GM19467 (cell line): ENCODE measurements around the gene GGACT.
A peak's percentile ranks its signal among the peaks of the same experiment; 100 is the strongest.
"Not testable (repeated sequence)": the region's sequence is repeated elsewhere in the genome, so short reads cannot be mapped to it uniquely, and the experiment has no call there.

ENCODE experiments used
- ATAC-seq: cut with Tn5 transposase; IDR thresholded peaks from one replicate; pipeline ENCODE4 v1.9.1; 2021; ENCODE audit warnings: mild to moderate bottlenecking, moderate library complexity; ENCODE audit not compliant: unreplicated experiment

Gene GGACT

DNA sequence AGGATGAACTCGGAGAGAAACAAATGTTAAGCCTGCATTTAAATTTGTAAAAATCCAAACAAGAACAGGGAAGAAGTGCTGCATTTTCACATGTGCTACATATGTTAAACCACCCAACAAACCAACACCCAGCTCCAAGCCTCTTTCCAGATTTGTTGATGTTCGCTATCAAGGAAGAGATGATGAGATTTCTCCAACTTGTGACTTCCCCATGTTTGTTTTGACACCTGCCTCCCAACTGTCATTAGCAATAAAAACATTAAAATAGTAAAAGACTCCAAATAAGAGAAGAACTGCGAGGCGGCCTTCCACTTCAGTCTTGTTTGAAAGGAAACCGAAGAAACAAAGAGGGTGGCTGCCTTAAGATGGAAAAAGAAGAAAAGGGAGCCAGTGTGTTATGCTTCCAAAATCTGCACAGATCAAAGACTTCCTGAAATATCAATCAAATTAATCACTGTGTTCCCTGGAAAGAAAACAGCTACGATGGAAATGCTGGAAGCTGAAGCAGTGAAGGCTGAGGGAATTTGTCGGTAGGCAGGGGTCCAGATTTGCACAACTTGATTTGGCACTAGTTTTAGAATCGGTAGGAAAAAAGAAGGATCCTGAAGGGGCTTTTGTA is 14.0 kb upstream of the GGACT start:
- ATAC-seq = no peak

DNA sequence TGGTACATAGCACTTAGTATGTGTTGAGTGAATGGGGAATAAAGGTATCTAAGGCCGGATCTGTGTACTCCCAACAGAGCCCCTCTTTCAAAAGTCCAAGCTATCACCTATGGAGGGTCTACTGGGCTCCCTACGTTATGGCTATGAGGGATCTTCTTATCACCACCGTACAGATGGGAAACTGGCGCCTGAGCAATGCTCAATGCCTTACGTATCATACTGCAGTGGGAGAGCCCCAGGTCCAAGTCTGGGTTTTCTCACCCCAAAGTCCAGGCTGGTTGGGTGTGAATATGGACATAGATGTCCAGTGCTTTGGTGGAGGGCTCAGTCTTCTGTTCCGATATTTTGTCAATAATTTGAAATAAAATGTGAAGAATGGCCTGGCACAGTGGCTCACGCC is 13.1 kb upstream of the GGACT start:
- ATAC-seq = no peak

DNA sequence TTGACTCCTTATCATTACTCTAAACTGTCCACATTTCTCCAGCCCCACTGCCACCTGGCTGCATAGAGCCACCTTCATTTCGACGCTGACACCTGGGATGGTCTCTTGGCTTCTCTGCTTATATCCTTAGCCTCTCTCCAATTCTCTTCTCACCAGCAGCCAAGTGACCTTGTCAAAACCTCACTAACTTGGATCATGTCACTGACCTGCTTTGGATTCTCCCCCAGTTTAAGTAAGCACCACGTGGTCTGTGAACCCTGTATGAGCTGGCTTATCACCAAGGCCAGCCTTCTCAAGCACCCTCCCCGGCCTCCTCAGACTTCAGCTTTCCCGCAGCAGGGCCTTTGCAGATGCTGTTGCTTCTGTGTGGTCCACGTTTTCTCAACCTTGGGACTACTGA is 12.3 kb upstream of the GGACT start:
- ATAC-seq = no peak

DNA sequence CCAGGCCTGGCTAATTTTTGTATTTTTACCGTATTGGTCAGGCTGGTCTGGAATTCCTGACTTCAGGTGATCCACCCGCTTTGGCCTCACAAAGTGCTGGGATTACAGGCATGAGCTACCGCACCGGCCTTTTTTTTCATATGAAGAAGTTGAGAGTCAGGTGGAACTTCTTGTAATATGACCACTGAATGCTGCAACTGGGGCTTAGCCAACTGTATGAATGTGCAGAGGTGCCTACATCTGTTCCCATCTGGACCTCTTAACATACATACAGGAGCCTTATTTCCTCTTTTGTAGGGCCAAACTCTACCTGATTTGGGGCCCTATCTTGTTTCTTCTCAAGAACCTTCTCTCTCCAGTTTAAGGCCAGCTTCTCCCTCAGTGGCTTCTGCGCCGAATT is 11.9 kb upstream of the GGACT start:
- ATAC-seq = no peak

DNA sequence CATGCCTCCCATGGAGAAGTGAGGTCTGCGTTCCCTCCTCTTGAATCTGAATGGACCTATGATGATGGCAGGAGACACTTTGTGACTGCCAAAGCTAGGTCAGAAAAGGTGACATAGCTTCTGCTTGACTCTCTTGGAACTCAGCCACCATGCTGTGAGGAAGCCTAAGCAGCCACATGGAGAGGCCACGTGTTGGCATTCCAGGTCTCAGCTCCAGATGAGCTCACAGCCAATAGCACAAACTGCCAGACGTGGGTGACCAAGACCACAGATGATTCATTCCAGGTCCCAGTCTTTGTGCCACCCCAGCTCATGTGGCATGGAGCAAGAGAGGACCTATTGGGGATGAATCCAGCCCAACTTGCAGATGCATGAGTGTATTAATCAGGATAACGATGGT is 8.7 kb upstream of the GGACT start:
- no peak for ATAC-seq

DNA sequence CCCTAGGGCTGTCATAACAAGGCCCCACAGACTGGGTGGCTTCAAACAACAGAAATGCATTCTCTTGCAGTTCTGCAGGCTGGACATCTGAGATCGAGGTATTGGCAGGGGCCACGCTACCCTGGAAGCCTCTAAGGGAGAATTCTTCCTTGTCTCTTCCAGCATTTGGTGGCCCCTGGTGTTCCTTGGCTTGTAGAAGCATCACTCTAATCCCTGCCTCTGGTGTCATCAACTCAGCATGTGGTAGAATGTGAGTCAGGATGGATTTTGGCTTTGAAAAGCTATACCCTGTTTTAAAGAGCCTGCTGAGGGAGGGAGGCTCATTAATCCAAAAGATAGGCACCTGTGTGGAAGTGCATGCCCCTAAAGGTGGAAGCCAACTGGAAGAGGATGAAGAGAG is 7.9 kb upstream of the GGACT start:
- ATAC-seq = no peak

DNA sequence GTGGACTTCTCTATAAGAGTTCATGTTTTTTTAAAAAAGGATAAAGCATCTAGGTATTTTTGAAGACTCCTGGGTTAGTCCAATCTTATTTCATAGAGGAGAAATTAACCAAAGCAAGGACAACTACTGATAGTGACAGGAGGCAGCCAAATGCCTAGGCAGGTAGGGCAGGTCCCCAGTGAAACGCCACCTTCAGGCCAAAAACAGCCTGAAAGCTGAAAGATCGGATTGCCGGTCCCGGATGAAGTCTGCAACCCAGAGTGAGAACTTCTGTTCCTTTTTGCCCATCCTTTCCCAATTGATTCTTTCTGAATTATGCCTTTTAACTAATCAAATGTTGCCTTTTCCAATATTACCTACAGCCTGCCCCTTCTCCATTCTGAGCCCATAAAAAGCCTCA is 6.1 kb upstream of the GGACT start:
- no peak for ATAC-seq

DNA sequence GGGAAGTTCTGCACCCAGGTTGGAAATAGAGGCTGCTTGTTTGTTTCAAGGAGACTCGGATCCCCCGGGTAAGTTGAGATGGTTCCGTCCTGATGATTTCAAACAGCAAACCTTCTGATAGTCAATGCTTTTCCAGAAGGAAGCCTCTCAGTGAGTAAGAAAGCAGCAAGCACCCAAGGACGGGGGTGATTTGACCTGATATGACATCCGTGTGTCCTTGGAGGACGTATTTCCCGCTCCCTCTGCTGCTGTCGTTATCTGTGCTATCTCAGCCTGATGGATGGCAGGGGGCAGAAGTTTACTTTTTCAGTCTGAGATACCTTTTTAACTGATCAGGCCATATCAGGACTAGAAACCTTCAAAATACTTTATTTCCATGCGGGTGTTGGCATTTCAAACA is 5.7 kb upstream of the GGACT start:
- no peak for ATAC-seq

DNA sequence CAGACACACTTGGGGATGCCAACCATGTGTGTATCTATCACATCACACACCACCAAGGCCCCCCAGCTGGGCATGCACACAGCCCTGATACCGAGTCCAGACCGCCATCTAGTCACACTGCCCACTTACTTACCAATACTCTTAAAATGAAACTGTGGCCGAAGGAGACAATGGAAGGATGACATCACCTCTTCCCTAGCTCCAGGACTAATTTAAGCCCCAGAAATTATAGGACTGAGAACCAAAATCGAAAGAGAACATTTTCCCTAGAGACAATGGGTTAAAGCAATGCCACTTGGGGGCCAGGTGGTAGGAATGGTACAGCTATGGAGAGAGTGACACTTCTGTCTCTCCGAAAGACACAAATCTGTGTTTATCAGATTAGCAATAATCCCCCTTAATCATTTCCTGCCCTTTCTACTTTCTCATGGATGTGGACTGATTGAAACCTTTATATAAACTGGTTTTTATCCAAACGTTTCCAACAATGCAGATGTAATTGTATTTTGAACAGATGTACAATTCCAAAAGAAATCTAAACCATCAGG is 663 bp upstream of the GGACT start:
- ATAC-seq = no peak

DNA sequence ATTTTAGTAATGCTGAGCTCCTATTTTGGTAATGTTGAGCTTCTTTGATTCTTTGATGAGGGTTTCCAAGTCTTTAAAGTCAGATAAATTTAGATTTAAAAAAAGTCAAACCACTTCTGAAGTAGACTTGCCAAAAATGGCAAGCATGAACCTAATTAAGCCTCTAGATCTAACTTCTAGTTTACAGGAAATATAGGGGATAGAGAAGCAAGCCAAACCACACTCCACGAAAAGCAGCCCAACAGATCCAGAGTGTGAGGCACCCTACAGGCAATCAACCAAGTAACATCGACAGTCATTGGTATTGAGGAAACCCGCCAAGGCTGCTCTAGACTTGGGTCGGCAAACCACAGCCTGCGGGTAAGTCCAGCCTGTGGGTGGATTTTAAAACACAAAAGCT is 3.7 kb downstream of the GGACT start:
- ATAC-seq = no peak

DNA sequence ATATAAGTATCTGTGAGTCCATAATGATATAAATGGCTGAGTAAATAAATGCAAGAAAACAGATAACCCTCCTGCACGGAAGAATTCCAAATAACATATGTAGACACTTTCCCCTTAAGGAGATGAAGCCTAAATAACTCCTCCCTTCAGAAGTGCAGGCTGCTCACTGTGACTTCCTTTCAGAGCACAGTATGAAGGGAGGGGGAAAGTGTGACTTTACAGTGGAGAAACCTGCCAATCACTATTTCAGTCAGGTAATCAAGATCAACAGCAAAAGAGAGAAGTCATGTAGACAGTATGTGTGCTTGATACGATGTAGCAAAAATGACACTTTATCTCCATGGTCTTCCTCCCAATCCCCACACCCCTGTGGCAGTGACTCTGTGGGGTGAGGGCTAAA is 7.1 kb downstream of the GGACT start:
- ATAC-seq = no peak

DNA sequence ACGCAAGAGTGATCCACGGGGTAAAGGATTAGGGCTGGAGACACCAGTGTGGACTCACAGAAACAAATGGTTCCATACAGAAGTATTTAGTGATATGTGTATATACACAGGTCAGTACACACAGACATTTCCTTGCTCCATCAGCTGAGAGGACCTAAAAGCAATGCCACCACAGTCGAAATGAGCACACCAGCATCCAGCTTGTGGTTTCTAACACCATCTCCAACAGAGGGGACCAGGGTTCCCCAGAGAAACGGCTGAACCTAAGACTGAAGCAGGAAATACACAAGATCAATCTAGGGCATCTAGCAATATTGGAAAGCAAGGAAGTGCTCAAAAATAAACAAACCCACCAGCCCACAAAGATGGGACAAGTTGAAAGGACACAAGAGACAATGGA is 7.6 kb downstream of the GGACT start:
- no peak for ATAC-seq

DNA sequence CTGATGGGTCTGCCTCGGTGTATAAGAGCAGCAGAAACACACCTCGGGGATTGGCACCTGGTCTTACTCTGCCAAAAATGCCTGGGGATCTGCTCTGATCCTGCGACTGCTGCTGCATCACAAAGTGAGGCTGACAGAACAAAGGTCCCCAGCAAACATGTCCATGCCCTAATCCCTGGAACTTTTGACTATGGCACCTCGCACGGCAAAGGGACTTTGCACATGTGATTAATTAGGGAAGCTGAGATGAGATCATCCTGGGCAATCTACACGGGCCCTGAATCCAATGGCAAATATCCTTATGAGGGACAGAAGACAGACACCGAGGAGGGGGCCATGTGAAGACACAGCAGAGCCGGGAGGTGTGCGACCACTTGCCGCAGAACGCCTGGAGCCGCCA is 8.5 kb downstream of the GGACT start:
- no peak for ATAC-seq

DNA sequence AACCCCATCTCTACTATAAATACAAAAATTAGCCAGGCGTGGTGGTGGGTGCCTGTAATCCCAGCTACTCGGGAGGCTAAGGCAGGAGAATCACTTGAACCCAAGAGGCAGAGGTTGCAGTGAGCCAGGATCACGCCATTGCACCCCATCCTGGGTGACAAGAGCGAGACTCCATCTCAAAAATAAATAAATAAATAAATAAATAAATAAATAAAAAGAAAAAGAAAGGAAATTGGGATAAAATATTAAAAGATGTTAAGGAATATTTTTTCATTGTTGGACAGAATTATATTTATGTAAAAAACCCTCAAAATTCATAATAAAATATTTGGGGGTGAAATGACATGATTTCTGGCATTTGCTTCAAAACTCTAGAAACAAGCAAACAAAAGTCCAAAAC is 11.3 kb downstream of the GGACT start:
- not testable (repeated sequence) for ATAC-seq

DNA sequence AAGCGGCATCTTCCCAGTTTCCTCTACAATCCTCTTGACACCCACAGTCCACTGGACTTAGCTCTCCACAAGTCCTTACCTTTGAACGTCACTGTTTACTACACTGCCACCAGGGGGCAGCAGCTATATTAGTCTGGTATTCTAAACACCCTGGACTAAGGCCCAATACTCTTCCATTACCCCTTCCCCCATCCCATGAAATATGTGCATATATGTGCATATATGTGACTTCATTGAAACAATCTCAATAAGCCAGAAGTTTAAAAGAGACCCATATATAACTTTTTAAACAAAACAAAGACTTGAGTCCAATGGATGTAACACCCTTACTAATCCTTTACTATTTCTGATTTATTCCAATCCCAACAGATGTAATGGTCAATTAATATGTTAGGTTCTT is 15.5 kb downstream of the GGACT start:
- peak; percentile 91 for ATAC-seq

DNA sequence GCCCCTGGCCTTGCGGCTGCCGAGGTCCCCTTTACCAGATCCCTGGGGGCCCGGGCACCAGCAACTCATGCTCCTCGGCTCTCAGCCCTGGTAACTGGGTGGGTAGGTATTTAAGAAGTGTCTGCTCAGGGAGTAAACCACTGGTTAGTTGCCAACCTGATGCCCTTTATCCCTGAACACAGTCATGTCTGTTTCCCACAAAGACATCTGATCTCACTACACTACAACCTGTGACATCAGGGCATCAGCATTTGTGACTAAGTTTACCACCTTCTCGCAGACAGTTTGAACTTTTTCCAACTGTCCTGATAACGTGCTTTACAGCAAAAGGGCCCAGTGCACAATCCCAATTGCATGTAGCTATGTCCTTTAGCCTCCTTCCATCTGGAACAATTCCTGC is 22.0 kb downstream of the GGACT start:
- no peak for ATAC-seq

DNA sequence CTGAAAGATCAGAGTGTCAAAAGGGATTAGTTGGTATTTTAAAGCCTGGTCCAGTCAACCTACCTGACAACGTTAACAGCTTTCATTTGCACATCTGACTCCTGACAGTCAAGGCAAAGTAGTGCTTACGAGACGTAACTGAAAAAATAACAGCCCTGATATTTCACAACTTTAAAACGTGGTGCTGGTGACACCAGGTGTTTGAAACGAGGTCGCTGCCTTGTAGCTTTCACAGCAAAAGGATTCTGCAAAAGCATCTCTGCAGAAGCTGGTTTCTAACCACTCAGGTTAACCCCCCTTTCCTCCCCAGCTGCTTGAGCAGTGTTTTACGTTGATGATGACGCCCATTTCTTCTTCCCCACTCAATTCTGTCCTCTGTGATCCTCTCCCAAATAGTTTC is 23.3 kb downstream of the GGACT start:
- ATAC-seq = no peak

DNA sequence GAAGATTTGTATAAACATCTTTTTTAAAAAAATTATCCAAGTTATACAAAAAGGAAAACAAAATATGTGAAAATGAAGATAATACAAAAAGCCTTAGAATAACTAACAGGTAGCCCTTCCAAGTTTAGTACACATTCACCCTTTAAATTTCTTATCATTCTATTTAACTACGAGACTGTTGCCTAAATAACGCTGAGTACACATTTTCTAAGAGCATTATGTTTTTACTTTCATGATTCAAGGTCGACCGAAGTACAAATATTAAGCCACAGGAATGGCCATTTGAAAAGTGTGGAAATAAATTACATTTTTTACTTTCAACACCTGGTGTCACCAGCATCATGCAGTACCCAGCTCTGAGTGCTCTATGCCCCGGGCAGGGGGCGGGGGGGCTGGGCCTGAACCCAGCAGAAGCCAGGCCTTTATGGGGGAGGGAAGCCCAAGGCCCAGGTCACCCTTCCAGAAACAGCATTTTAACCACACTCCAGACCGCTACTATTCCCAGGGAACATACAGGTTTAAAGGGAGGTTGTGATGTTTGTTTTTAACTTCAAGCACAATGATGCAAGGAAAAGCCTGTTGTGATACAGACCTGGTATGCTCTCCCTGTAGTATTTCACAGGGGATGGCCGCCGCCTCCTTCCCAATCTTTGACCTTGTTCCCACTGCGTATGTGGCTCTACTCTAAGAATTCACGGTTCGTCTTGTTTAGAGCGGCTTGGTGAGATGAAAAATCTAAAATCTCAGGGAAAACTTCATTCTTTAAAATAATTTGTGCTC is 24.0 kb downstream of the GGACT start:
- no peak for ATAC-seq

DNA sequence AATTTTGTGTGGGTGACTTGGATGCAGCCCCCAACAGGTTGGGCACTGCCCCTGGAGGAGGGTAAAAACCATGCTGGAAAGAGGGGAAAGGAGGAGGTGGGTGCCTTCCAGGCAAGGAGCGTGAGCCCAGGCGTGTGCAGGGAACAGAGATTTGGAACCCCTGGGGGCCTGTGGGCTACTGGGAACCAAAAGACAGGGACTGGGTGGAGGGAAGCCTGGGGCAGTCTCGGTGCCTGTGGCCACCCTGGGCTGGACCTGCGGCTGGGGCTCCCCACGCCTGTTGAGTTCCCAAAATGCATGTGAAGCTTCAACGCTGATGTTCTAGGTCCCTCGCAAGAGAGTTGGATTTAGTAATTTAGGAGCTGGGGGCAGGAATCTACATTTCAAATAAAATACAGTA is 24.8 kb downstream of the GGACT start:
- no peak for ATAC-seq

DNA sequence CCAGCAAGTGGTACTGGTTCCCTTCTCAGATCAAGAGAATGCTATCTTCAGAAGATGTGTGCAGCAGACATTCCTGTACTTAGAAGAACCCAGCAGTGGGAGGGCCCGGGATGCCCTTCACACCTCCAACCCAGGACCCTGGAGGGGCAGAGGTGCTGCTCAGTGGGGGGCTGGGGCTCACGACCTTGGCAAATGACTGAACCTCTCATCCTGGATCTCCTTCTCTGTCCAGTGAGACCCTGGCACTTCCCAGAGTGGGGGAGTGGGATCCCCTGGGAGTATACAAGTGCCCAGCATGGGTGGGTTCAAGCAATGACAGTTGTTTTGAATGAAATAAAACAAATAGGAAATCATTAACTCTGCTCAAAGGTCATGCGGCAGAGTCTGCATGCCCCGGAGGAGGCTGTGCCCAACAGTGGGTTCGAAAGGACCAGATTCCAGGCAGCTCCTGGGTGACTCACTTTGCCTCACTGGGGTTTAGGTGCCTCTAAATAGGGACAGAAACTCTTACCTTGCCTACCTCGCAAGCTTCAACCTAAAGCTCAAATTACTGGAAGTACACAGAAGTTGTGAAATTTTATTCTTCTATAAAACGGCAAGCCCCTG is 26.9 kb downstream of the GGACT start:
- ATAC-seq = no peak

DNA sequence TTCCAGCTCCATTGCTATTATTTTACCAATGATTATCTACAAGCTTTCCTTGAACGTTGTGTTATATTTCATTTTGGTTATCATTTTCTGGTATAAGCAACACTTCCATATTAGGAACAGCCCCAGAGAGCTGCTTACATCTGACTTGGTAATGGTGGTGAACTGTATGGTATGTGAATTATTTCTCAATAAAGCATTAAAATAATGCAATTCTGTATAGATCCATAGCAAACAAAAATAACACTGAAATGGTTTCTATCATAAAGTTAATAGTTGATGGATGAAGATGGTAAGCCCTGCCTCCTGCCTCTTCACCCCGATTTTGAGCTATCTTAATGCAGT is 27.5 kb downstream of the GGACT start:
- no peak for ATAC-seq

DNA sequence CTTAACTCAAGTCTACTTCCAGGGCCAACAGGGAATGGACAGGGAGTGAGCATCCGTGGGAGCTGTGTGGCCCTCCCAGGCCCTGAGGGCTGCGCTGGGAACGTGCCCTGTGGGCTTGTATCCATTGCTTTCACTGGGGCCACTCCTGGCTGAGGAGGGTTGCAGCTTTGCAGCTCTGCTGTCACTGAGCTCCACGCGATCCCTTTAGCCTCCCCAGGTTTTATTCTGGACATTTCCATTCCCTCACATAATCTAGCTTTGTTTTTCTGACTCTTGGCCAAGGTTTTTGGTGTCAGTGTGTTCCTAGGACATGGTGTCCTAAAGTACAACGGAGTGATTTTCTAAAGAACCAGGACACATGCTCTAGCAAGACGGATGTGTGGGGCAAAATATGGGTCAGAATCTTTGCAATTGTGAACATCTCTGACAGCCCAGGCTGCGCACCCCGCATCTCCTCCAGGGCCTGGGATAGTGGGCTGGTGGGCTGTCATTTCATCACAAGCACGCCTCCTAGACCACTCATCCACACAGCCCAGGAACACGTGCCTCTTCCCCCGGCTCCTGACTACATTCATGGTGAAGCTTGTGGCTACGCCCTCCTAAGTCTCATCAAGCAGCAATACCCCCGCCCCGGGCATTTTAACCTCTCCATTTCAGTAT is 28.0 kb downstream of the GGACT start:
- ATAC-seq = no peak
